GM12801 (cell line): Measurements from ENCODE around the gene PPP5C.

Source experiments
- TF ChIP-seq, protein P1 (sequence below): IDR thresholded peaks from one replicate; pipeline ENCODE4 v1.5.1; 2011; ENCODE audit warnings: control low read depth; ENCODE audit not compliant: insufficient read length; ENCODE audit errors: extremely low read depth

PPP5C gene

GRCh38 chr19:46435009-46435408 lies 88.1 kb downstream of the PPP5C start:
- TF ChIP-seq, protein P1, sequence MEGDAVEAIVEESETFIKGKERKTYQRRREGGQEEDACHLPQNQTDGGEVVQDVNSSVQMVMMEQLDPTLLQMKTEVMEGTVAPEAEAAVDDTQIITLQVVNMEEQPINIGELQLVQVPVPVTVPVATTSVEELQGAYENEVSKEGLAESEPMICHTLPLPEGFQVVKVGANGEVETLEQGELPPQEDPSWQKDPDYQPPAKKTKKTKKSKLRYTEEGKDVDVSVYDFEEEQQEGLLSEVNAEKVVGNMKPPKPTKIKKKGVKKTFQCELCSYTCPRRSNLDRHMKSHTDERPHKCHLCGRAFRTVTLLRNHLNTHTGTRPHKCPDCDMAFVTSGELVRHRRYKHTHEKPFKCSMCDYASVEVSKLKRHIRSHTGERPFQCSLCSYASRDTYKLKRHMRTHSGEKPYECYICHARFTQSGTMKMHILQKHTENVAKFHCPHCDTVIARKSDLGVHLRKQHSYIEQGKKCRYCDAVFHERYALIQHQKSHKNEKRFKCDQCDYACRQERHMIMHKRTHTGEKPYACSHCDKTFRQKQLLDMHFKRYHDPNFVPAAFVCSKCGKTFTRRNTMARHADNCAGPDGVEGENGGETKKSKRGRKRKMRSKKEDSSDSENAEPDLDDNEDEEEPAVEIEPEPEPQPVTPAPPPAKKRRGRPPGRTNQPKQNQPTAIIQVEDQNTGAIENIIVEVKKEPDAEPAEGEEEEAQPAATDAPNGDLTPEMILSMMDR = no peak
